Epithelial cell of prostate (primary cell): Measurements from ENCODE around the gene UGT1A7.

ENCODE experiments used
- DNase-seq: peaks from one replicate; pipeline ENCODE4 v3.0.0-alpha.2; 2011; ENCODE audit warnings: low read depth, low spot score
- H3K27ac ChIP-seq: fragments of 450-650 bp; 2 replicates; pipeline ENCODE4 v1.5.1; 2017; ENCODE audit warnings: mild to moderate bottlenecking

The UGT1A7 gene

DNA sequence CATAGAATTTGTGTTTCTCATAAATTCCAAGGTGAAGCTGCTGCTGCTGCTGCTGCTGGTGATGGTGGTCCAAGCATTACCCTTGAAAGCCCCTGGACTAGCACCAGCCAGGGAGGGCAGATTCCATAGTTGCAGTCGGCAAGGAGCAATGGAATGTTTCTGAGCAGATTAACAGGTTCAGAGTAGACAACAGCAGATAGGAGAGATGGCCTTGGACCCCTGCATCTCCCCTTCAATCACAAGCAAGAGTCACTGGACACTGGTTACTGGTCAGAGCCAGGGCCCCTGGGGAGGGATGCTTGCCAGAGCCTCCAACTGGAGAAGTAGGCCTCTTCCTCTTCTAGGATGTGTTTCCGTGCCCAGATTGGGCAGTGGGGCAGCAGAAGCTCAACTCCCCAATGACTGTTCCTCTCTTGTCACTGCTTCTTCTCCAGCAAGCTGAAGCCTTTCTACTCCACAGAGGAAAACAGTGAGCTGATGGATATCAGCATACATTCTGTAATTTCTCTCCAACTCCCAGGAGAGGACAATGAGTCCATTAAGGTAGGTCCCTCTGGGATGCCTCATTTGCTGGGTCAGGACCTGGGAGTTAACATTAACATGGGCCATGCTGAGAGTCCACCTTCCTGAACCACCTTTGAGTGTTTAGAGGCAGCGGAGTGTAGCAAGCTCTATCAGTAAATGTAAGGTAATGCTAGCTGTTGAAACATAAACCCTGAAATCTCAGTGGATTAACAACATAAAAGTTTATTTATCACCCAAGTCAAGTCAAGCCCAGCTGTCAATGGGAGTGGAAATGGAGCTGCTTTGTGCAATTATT is 131.7 kb downstream of the UGT1A7 start:
- no peak overlapping the region for H3K27ac ChIP-seq
- no peak for DNase-seq

DNA sequence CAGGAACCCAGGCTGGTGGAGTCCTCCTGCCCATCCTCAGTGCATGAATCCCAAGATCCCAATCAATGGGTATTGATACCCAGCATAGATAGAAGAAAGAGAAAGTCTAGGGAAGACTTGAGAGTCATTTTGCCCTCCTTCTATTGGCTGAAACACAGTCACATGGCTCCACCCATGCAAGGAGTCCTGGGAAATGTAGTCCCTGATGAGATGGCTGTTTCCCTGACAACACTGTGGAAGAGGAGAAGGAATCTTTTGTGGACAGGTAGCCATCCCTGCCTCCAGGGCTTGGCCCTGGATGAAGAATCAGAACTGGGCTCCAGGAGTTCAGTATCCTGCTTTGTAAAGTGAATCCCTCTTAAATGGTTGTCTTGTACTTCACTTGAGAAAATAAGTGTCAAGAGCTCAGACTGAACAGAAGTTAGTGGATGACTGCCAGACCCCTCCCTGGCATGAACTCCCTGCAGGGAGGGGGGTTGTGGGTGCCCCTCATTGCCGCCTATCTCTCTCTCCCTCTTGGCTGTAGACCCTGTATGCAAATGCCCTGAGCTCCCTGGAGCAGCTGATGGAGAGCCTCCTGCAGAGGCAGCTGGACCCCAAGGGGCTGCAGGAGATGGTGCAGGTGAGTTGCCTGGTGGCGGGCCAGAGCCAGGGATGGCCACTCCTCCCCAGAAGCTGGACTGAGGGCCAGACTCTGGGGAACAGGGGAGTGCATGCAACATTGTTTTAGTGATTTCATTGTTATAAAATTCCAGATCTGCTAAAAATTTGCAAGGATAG is 132.5 kb downstream of the UGT1A7 start:
- no peak for DNase-seq
- H3K27ac ChIP-seq, result no peak overlapping the region

DNA sequence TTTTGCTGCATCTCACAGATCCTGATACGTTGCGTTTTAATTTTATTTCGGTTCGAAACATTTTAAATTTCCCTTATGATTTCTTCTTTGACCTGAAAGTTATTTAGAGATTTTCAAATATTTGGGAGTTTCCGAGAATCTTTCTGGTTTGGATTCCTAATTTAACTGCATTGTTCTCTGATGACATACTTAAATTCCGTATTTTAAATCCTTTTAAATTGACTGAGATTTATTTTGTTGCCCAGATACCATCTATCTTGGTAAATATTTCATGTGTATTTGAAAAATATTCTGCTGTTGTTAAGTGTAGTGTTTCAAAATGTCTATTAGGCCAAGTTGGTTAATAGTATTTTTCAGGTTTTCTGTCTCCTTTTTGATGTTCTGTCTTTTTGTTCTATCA is 134.2 kb downstream of the UGT1A7 start:
- no peak for DNase-seq

DNA sequence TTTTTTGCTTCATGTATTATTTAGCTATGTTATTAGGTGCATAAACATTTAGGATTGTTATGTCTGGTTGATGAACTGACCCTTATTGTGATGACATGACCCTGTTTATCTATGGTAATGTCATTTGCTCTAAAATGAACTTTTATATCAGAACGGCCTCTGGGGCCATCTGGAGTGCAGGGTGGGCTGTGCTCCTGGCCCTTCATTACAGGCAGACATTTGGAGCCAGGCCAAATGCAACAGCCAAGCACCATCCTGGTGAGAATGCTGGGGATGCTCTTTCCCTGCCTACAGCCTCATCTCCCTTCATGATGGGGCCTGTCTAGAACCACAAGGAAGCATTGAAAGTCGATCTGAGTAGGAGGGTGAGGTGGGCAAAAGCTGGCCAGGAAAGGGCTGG is 134.6 kb downstream of the UGT1A7 start:
- H3K27ac ChIP-seq, result no peak overlapping the region
- no peak for DNase-seq

More for the DNA sequence above, 134.2 kb downstream of the UGT1A7 start:
- H3K27ac ChIP-seq, result no peak overlapping the region

DNA sequence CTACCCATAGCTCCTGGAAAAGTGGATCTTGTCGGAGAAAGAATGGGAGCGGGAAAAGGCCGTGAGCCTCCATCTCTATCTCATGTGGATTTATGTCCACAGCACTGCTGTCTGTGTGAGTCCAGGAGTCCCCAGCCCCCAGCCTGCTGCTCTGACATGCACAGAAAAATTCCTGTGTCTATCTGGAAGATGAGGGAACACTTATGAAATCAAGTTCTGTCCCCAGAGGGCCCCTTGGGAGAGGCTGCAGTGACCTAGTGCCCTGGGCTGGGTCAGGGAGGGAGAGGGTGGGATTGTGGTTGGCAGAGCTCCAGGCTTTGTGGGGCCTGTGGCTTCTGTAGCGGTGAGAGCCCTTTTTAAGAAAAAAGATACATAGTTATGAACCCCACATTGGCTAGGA is 135.1 kb downstream of the UGT1A7 start:
- no peak for DNase-seq
- H3K27ac ChIP-seq, result no peak overlapping the region

DNA sequence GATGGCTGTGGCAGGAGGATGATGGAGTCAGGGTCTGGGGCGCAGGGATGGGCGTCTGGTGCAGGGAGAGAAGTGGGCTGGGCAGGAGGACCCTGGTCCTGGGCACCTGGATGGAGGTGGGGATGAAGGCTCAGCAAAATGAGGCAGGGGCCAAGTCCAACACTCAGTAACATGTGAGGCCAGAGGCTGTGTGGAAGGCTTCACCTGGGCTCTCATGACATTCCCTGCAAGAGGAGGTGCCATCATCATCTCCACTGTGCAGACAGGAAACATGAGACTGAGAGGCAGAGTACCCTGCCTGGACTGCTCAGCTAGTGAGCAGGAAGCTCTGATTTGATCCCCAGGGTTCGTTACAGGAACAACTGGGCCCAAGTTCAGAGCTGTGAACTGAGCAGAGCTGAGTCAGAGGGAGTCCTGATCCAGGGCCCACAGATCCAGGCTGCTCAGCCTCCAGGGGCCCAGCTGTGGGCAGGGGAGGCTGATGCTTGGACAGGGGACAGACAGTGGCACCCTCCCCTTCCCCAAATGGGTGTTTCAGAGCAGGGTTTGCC is 135.7 kb downstream of the UGT1A7 start:
- no peak for DNase-seq
- no peak overlapping the region for H3K27ac ChIP-seq

DNA sequence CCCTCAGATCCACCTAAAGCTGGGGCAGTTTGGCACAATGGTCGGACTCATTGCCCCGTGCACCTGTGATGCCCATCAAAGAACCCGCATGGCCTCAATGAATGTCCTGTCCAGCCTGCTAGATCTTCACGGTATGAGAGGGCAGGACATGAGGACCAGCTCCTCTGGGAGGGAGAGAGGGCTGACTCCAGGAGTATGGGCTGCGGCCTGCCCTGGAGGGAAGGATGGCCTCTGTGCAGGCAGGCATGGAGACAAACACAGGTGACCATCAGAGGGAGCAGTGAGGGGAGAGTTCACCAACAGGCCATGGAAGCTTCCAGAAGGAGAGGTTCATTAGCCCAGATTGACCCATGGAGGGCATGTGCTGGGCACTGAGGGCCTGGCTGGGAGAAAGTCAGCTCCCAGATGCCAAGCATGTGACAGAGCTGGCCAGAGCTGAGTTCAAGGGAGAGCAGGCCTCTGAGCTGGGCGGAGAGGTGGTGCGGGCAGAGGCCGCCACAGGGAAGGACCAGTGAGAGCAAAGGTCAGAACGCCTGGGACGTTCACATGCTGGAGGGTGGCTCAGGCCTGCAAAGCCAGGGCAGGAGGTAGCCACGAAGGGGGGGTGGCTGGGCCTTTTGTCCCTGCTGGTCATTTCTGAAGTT is 136.4 kb downstream of the UGT1A7 start:
- H3K27ac ChIP-seq, result no peak overlapping the region
- DNase-seq, result no peak

GRCh38 chr2:233818639-233819621 is 137.2 kb downstream of the UGT1A7 start:
- DNase-seq, result no peak
- H3K27ac ChIP-seq, result no peak overlapping the region

GRCh38 chr2:233819884-233820773 is 138.4 kb downstream of the UGT1A7 start:
- DNase-seq, result no peak

GRCh38 chr2:233820774-233821105 is 139.0 kb downstream of the UGT1A7 start:
- H3K27ac ChIP-seq, result no peak overlapping the region
- DNase-seq, result no peak

More at GRCh38 chr2:233819884-233820773, 138.4 kb downstream of the UGT1A7 start:
- H3K27ac ChIP-seq, result no peak overlapping the region

- no peak for DNase-seq
- H3K27ac ChIP-seq, result no peak overlapping the region
Observed at GRCh38 chr2:233821196-233821595, 139.5 kb downstream of the UGT1A7 start.

- no peak overlapping the region for H3K27ac ChIP-seq
Observed at GRCh38 chr2:233821709-233822100, 140.0 kb downstream of the UGT1A7 start.

GRCh38 chr2:233822101-233822771 is 140.5 kb downstream of the UGT1A7 start:
- H3K27ac ChIP-seq, result no peak overlapping the region
- no peak for DNase-seq

More at GRCh38 chr2:233821709-233822100, 140.0 kb downstream of the UGT1A7 start:
- no peak for DNase-seq
